OCI-LY3 (cell line): ENCODE data around the gene NCOA3.

Experiments
- CTCF ChIP-seq: fragments of 200-600, 300-600 bp; sonication (generic); IDR thresholded peaks from 2 replicates; pipeline ENCODE4 v1.5.1; 2014; ENCODE audit warnings: antibody characterized with exemption, low read length, low read depth
- EZH2phosphoT487 ChIP-seq: fragments of 200-600 bp; shearing (Covaris generic); IDR thresholded peaks from 2 replicates; pipeline ENCODE4 v1.6.1; 2018; ENCODE audit warnings: antibody characterized with exemption, mixed run types, low read depth

DNA sequence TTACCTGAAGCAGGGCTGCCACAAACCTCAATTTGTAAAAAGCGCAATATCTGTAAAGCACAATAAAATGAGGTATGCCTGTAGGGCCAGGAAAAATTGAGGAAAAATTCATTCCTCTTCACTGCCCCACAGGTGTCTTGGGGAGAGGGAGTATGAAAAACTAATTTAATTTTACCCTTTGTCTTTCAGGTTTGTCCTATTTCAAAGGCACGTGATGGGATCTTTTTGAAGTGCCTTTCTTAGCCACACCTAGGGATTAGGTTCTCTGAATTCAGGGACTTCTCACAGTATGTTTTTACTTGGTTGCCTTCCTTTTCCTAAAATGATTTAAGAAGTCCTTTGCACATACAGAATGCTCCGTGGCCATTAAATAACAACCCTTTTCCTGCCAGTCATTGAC, 71.9 kb downstream of the NCOA3 start:
- TF ChIP-seq CTCF = no peak
- TF ChIP-seq EZH2phosphoT487 = no peak
